OCI-LY7 (cell line): ENCODE measurements around the gene DENND2A. TPM values are rescaled to one million over a fixed set of nuclear protein-coding genes. Genes with fewer than 3 reads are reported as not detected.

Source experiments
- BruUV-seq: library from RNA; stranded (reverse); fragments of 400-500 nt; replicated peaks from 2 replicates; lab custom pipeline; 2021; lab: Mats Ljungman, UMichigan
- CTCF ChIA-PET: fragments of 300-600 bp; sonication (Branson Sonifier 250); formaldehyde crosslinking; loops from one replicate; lab custom pipeline; 2022; ENCODE audit warnings: antibody characterized with exemption; ENCODE audit not compliant: unreplicated experiment; lab: Charles Lee
- POLR2A ChIA-PET: fragments of 300-600 bp; sonication (Branson Sonifier 250); formaldehyde crosslinking; loops from one replicate; lab custom pipeline; 2022; ENCODE audit warnings: antibody characterized with exemption; lab: Charles Lee
- DNase-seq: peaks from one replicate; pipeline ENCODE4 v3.0.0-alpha.2; 2015; ENCODE audit warnings: low spot score
- H2AFZ ChIP-seq: fragments of 200-600 bp; sonication (generic), shearing (Covaris generic); 2 replicates; pipeline ENCODE4 v1.6.1; 2014; ENCODE audit warnings: mild to moderate bottlenecking, antibody characterized with exemption, low read length, moderate library complexity
- H3K27ac ChIP-seq: fragments of 200-600 bp; sonication (generic); 2 replicates; pipeline ENCODE4 v1.5.1; 2014; ENCODE audit warnings: mixed run types, low read depth, mild to moderate bottlenecking, moderate library complexity, low read length, inconsistent platforms; ENCODE audit not compliant: poor library complexity, severe bottlenecking
- H3K36me3 ChIP-seq: fragments of 200-600 bp; sonication (generic); 2 replicates; pipeline ENCODE4 v1.6.1; 2014; ENCODE audit warnings: mild to moderate bottlenecking, antibody characterized with exemption, low read length, moderate library complexity, mixed read lengths; ENCODE audit not compliant: insufficient read depth
- H3K4me1 ChIP-seq: fragments of 200-600 bp; sonication (generic); 2 replicates; pipeline ENCODE4 v1.5.1; 2014; ENCODE audit warnings: mild to moderate bottlenecking, low read length; ENCODE audit not compliant: insufficient read depth, poor library complexity, severe bottlenecking
- H3K4me2 ChIP-seq: fragments of 200-600 bp; sonication (generic); 2 replicates; pipeline ENCODE4 v1.6.1; 2014; ENCODE audit warnings: mild to moderate bottlenecking, low read length
- H3K4me3 ChIP-seq: fragments of 200-600 bp; sonication (generic); 2 replicates; pipeline ENCODE4 v1.5.1; 2014; ENCODE audit warnings: mild to moderate bottlenecking, low read depth, low read length; ENCODE audit not compliant: poor library complexity, severe bottlenecking
- H3K79me2 ChIP-seq: fragments of 200-600 bp; sonication (generic); 2 replicates; pipeline ENCODE4 v1.6.1; 2016; ENCODE audit warnings: low read depth, mild to moderate bottlenecking, low read length, moderate library complexity, mixed read lengths; ENCODE audit not compliant: insufficient read depth
- H3K9me2 ChIP-seq: fragments of 200-600 bp; sonication (generic); 2 replicates; pipeline ENCODE4 v1.6.1; 2016; ENCODE audit warnings: mild to moderate bottlenecking, low read length, mixed read lengths; ENCODE audit not compliant: insufficient read depth
- H3K9me3 ChIP-seq: fragments of 200-600 bp; sonication (generic); 2 replicates; pipeline ENCODE4 v1.6.1; 2014; ENCODE audit warnings: mild to moderate bottlenecking, mixed run types, low read length, mixed read lengths
- H4K20me1 ChIP-seq: fragments of 200-600 bp; sonication (generic); 2 replicates; pipeline ENCODE4 v1.6.1; 2014; ENCODE audit warnings: mild to moderate bottlenecking, antibody characterized with exemption, low read length, moderate library complexity, mixed read lengths; ENCODE audit not compliant: insufficient read depth
- CTCF ChIP-seq: fragments of 200-600 bp; sonication (generic); conservative IDR thresholded peaks from 2 replicates; pipeline ENCODE4 v1.5.1; 2014; ENCODE audit warnings: mild to moderate bottlenecking, antibody characterized with exemption, low read length, moderate library complexity, mixed read lengths
- EZH2phosphoT487 ChIP-seq: fragments of 200-600 bp; sonication (generic); IDR thresholded peaks from 2 replicates; pipeline ENCODE4 v1.6.1; 2018; ENCODE audit warnings: low read depth, borderline replicate concordance, mild to moderate bottlenecking, mixed run types, antibody characterized with exemption, low read length, moderate library complexity, mixed read lengths
- intact Hi-C: fragments of 100-400 bp; cut with micrococcal nuclease; formaldehyde crosslinking; loops from one replicate; pipeline ENCODE4 v1.10.0; 2022; ENCODE audit not compliant: unreplicated experiment
- total RNA-seq, 2 experiments: library from RNA; depleted of rRNA in 1 of 2; stranded (reverse); fragments of >200 nt in 1 of 2; shearing (Covaris generic) in 1 of 2; gene quantifications; 2 replicates each; pipeline ENCODE4 v1.2.3, GENCODE V29; 2014 to 2022

DENND2A gene
- total RNA-seq, 2 experiments from 2014 or later, result 0.13 to 0.35 TPM

- Histone ChIP-seq H3K79me2 (no peaks in the 10 kb centered on the region), H3K4me1 (no peaks in the 10 kb centered on the region), H3K4me2 (no peak overlapping the region), H3K27ac (no peak overlapping the region), H3K9me3 (no peaks in the 10 kb centered on the region), H4K20me1 (no peaks in the 10 kb centered on the region), H3K4me3 (no peak overlapping the region), H3K9me2 (no peaks in the 10 kb centered on the region), H2AFZ (no peak overlapping the region), H3K36me3 (no peaks in the 10 kb centered on the region)
- ChIA-PET CTCF (no interaction called here), POLR2A (no interaction called here)
- no peak for TF ChIP-seq EZH2phosphoT487
- TF ChIP-seq CTCF, result no peak
- no peak for DNase-seq
- no TSS peak for BruUV-seq
- intact Hi-C loops, result no loop called here
These were observed 55.3 kb downstream of the DENND2A start for GRCh38 chr7:140585333-140585732.

- Histone ChIP-seq H3K9me2 (no peaks in the 10 kb centered on the region), H3K79me2 (no peaks in the 10 kb centered on the region), H3K4me2 (no peak overlapping the region), H3K27ac (no peak overlapping the region), H3K4me3 (no peak overlapping the region), H4K20me1 (no peaks in the 10 kb centered on the region), H3K4me1 (no peaks in the 10 kb centered on the region), H3K36me3 (no peaks in the 10 kb centered on the region), H3K9me3 (no peaks in the 10 kb centered on the region), H2AFZ (no peak overlapping the region)
- intact Hi-C loops, result no loop called here
- ChIA-PET CTCF (no interaction called here), POLR2A (no interaction called here)
- no peak for TF ChIP-seq CTCF
- TF ChIP-seq EZH2phosphoT487, result no peak
- DNase-seq, result no peak
- BruUV-seq, result no TSS peak
These were observed 56.3 kb downstream of the DENND2A start for GRCh38 chr7:140584195-140584851.

GRCh38 chr7:140581411-140581810 is 59.2 kb downstream of the DENND2A start:
- Histone ChIP-seq H3K4me2 (no peak overlapping the region), H2AFZ (no peak overlapping the region), H3K9me3 (no peaks in the 10 kb centered on the region), H3K9me2 (no peaks in the 10 kb centered on the region), H3K27ac (no peak overlapping the region), H3K79me2 (no peaks in the 10 kb centered on the region), H3K4me3 (no peak overlapping the region), H3K4me1 (no peaks in the 10 kb centered on the region), H4K20me1 (no peaks in the 10 kb centered on the region), H3K36me3 (no peaks in the 10 kb centered on the region)
- CTCF ChIA-PET, result no interaction called here
- no TSS peak for BruUV-seq
- intact Hi-C loops, result no loop called here
- no peak for DNase-seq
- TF ChIP-seq CTCF (no peak), EZH2phosphoT487 (no peak)
- POLR2A ChIA-PET, result interaction anchor here (0.6 to 0.7 kb wide), 2 partner anchors 12 to 161 kb away, joined by 3 to 4 read pairs; no protein-coding TSS in a partner anchor
